ENCODE data around the gene ASB5. TPM values are rescaled to one million over a fixed set of nuclear protein-coding genes. Genes with fewer than 3 reads are reported as not detected.

Gene ASB5
- total and polyA plus RNA-seq, 2 of the 8 experiments (the other 6 are each of a cell fraction or from before 2014, with no cell fraction given), result 0.02 TPM; not detected in 1

DNA sequence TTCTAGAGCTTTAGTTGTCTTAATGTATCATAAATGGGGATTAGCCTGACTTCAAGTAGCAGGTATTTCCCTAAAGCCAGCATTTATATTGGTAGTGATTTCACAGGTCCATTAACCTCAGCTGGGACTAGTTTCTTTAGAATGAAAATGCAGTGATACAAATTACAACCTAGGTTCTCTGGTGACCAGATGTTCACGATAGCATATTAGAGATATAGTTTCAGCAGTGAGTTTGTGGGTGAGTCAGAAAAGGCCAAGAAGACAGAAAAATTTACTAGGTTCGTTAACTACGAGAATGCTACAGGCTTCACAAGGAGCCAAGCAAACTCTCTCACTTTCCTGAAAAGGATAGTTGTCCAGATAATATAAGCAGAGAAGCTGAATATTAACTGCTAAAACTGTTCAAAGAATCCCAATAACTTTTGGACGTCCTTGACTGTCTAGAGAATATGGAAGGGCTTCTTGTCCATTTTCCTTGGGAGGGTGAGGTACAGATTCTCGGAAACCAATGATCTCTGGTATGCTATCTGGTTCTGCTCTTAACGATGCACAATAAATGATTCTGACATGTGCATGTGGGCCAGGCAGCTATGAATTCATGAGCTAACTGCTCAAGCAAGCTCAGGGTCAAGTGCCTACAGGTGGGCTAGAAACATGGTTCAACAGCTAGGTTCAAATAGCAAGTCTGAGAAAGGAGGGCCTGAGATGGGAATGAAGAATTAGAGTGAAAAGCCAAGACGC lies 44.7 kb upstream of the ASB5 start:
- Histone ChIP-seq H3K27me3 (replicated peaks in 1 of 4; ENCODE audit: control insufficient read depth in 3 of 4, extremely low read depth in 1 of 4, insufficient read depth in 3 of 4, low read length in 3 of 4) (no peaks in the 10 kb centered on the region; a peak in 1 of 7 replicates), H3K9ac (replicated peaks in 1 of 4; ENCODE audit: extremely low read depth in 1 of 4, low read depth in 3 of 4, low read length in 3 of 4) (no peak overlapping the region), H2BK20ac (ENCODE audit: low read length) (no peak overlapping the region), H2BK120ac (replicated peaks; ENCODE audit: low read depth, low read length) (no peak overlapping the region), H3K4ac (replicated peaks; ENCODE audit: insufficient read length, low read depth, low read length) (no peak overlapping the region), H4K91ac (replicated peaks; ENCODE audit: insufficient read length, low read length) (no peak overlapping the region), H3K18ac (ENCODE audit: extremely low read depth, low read length) (no peak overlapping the region), H3K56ac (replicated peaks; ENCODE audit: insufficient read length, low read depth, low read length) (no peak overlapping the region), H3K4me1 (replicated peaks in 1 of 4; ENCODE audit: control insufficient read depth in 3 of 4, insufficient read depth in 4 of 4, low read length in 3 of 4) (no peaks in the 10 kb centered on the region), H3K14ac (ENCODE audit: insufficient read length) (no peak overlapping the region), H3K36me3 (ENCODE audit: control insufficient read depth in 2 of 4, insufficient read depth in 4 of 4, low read length in 3 of 4) (no peaks in the 10 kb centered on the region; a peak in 1 of 8 replicates), H2BK5ac (ENCODE audit: low read depth, low read length) (no peak overlapping the region), H2AK5ac (ENCODE audit: low read depth, low read length) (no peak overlapping the region), H4K5ac (ENCODE audit: insufficient read length, low read depth, low read length) (no peak overlapping the region), H3K23me2 (ENCODE audit: low read depth, low read length) (no peaks in the 10 kb centered on the region), H3K9me3 (ENCODE audit: insufficient read depth in 2 of 2, low read depth in 1 of 2, low read length in 1 of 2) (no peaks in the 10 kb centered on the region), H2BK12ac (ENCODE audit: low read depth, low read length) (no peak overlapping the region), H4K8ac (ENCODE audit: extremely low read depth, insufficient read depth, low read length) (no peak overlapping the region), H3K79me1 (ENCODE audit: low read depth, low read length) (no peaks in the 10 kb centered on the region), H4K20me1 (replicated peaks in 1 of 2; ENCODE audit: control insufficient read depth in 1 of 2, insufficient read depth in 2 of 2, low read length in 2 of 2) (no peaks in the 10 kb centered on the region), H3K79me2 (ENCODE audit: control insufficient read depth in 1 of 2, insufficient read depth in 2 of 2, low read length in 2 of 2) (no peaks in the 10 kb centered on the region), H3K4me2 (ENCODE audit: insufficient read depth in 1 of 2, low read depth in 2 of 2, low read length in 2 of 2) (no peak overlapping the region), H2BK15ac (ENCODE audit: low read length) (no peak overlapping the region), H3K23ac (ENCODE audit: insufficient read length) (no peak overlapping the region), H3K4me3 (ENCODE audit: extremely low read depth in 1 of 4, insufficient read depth in 2 of 4, low read depth in 3 of 4, low read length in 4 of 4) (no peak overlapping the region), H2AFZ (ENCODE audit: low read length) (no peak overlapping the region), H3K27ac (ENCODE audit: low read depth, low read length) (no peak overlapping the region)
- POLR2A ChIA-PET (ENCODE audit: partially characterized antibody), result no interaction called here
- DNase-seq (ENCODE audit: low read depth in 1 of 2, low spot score in 2 of 2) (no peak), FAIRE-seq (no peak)
- 82% methylated on average over 7 of the region's 7 CpGs; no CpG with 5 or more reads in 1 of the 2 experiments for WGBS, 2 experiments (ENCODE audit: extremely low coverage in 1 of 2, insufficient coverage in 1 of 2, insufficient read length in 1 of 2, insufficient replicate concordance in 2 of 2, low coverage in 1 of 2, low lambda C conversion rate in 2 of 2, missing lambda C conversion rate in 1 of 2)
- CTCF ChIA-PET (ENCODE audit: partially characterized antibody), result interaction anchor here (0.6 to 1.4 kb wide), 2 partner anchors 20 to 248 kb away, joined by 3 to 5 read pairs; partner anchors contain the start of gene WDR17
- no peak for TF ChIP-seq POU5F1 (IDR thresholded peaks at IDR 0.05; ENCODE audit: low read depth, low read length)
- no peak for TF ChIP-seq GABPA (IDR thresholded peaks at IDR 0.05; ENCODE audit: borderline replicate concordance, insufficient read depth, low read length)
- TF ChIP-seq BCL11A (IDR thresholded peaks at IDR 0.05; ENCODE audit: low read depth in 2 of 2, low read length in 2 of 2), result no peak
- TF ChIP-seq PHF8 (conservative IDR thresholded peaks at IDR 0.05; ENCODE audit: low read depth, low read length), result no peak

Measured in H1 (cell line).